ENCODE data around the gene NEK4.

Gene NEK4

DNA sequence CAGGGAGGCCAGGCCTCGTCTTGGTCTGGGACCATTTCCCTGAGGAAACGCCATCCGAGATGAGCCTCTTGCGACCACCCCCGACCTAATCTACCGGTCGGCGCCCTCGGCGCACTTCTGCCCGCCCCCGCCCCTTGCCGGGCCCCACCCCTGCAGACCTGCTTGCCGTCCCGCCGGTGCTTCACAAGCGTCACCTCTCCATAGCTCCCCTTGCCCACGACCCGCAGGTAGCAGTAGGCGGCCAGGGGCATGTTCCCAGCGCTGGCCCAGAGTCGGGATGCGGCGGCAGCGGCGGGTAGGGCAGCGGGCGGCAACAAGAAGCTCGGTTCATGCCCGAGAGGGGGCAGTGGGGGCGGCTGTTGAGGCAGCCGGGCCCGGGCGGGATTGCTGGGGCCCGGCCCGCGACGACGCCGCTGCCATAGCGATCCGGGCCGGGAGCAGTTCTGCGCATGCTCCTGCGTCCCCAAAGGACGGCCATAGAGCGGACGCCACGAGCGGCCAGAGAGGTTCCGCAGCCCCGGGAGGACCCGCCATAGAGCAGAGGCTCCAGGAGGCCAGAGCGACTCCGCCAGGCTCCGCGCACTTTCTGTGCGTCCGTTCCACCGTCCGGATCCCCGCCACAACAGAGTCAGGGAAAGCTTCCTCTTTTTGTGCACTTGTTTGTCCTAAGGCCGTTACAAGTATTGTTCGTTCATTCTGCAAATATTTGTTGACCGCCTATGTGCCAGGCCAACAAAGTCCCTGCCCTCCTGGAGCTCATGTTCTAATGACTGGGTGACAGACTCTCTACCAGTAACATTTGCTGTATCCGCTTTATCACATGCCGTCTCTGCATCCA lies at the start of gene NEK4:
Gene NEK4, minus strand, starts transcription at position 445 of the 838 bp plus-strand sequence. Its CDS starts 194 bp downstream, at position 251.
- peak; percentile 55 to 75 for DNase-seq (ENCODE audit: low read depth in 2 of 2, low spot score in 1 of 2)

DNA sequence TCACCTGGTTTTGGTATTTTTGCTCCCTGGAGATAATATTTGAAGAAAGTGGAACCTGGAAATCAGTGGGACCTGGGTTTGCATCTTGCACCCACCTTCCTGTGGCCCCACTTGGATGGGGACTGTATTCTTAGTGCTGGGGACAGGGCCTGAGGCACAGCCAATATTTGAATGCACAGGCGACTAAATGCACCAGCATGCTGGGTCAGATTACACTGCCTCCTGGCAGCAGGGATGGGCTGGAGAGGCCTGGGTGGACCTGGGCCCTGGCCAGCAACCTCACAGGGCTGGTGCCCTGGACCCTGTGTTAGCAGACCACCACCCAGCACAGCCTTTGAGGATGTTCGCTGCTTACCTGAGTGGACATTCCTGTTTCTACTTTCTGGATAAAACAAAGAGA lies 49.2 kb upstream of the NEK4 start:
- DNase-seq (ENCODE audit: low read depth in 2 of 2, low spot score in 1 of 2): no peak

- no peak for DNase-seq (ENCODE audit: low read depth in 2 of 2, low spot score in 1 of 2)
These were observed 47.1 kb upstream of the NEK4 start for GRCh38 chr3:52817860-52818259.

DNA sequence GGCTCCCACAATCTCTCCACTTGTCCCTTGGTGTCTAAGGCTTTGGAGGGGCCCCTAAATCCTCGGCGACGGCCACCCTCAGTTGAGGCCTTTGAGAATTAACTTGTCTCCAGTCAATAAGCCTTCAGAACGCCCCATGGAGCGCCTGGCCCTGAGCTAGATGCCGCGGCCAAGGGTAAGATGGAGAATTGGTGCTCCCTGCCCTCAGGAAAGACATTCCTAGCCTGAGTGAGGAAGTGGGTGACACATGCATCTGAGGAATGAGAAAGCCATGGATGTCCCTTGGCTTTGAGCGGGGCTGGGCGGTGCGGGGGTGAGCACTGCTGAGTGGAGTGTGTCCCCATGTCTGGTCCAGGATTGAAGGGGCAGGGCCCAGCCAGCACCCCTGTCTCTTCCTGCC lies 46.5 kb upstream of the NEK4 start:
- DNase-seq (ENCODE audit: low read depth in 2 of 2, low spot score in 1 of 2): no peak

DNA sequence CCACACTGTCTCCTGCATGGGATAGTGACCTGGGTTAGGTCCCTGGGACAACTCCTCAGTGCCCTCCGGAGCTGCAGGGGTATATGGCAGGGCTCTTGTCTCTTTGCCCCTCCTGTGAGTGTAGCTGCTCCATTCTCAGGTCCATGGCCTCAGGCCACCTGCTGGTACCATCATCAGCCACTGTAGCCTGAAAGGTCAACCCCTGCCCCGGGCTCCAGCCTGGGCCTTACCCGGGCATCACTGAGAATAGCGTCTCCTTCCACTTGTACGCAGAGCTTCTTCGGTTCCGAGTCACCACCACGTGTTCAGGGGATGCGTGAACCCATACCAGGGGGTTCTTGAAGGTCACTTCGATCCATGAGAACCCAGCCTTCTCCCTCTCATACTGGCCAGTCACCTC lies 45.9 kb upstream of the NEK4 start:
- DNase-seq (ENCODE audit: low read depth in 2 of 2, low spot score in 1 of 2): no peak

DNA sequence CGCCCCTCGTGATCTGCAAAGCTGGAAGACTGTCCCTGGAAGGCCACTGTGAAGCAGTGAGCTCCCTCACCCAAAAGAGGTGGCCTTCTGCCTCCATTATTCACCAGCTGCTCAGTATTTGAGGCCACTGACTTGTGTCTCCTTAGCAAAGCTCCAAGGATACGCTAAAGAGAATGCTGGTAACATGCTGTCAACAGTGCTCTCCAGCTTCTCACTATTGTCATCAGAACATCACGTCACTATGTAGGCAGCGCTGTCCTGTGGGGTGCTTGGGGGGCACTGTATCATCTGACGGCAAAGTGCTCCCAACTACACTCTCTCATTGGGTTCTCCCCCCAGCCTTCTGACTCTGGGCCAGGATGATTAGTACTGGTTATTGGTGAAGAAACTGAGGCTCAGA lies 45.5 kb upstream of the NEK4 start:
- DNase-seq (ENCODE audit: low read depth in 2 of 2, low spot score in 1 of 2): no peak

DNA sequence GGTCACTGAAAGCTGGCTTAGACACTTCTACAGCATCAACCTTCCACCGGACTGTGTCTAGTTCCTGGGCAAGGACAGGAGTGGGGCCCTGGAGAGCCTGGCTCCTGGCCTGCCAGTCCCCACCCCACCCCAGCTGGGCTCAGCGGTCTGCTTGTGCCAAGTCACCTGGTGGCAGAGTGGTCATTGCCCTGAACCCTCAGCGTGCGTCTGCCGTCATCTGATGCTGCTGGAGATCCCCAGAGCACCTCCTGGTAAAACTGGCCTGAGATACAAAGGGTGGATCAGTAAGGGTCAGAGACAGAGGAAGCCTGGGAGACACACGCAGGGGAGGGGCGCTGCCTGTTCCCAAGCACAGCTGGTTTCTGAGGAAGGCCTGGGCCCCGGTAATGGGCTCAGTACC lies 43.1 kb upstream of the NEK4 start:
- DNase-seq (ENCODE audit: low read depth in 2 of 2, low spot score in 1 of 2): no peak

- no peak for DNase-seq (ENCODE audit: low read depth in 2 of 2, low spot score in 1 of 2)
These were observed 40.8 kb upstream of the NEK4 start for GRCh38 chr3:52811452-52812011.

- no peak for DNase-seq (ENCODE audit: low read depth in 2 of 2, low spot score in 1 of 2)
These were observed 40.2 kb upstream of the NEK4 start for GRCh38 chr3:52810923-52811322.

GRCh38 chr3:52809662-52810377 lies 39.1 kb upstream of the NEK4 start:
- no peak for DNase-seq (ENCODE audit: low read depth in 2 of 2, low spot score in 1 of 2)

DNA sequence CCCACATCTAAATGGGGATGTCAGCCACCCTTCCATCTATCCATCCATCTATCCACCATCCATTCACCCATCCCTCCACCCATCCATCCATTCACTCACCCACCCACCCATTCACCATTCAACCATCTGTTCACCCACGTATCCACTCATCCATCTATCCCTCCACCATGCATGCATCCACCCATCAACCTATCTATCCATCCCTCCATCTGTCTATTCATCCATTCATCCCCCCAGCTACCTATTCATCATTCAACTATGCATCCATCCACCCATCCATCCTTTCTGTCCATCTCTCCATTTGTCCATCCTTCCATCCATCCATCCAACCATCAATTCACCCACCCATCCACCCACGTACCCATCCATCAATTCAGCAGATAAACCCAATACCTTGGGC lies 38.4 kb upstream of the NEK4 start:
- DNase-seq (ENCODE audit: low read depth in 2 of 2, low spot score in 1 of 2): no peak

GRCh38 chr3:52805270-52806039 lies 34.7 kb upstream of the NEK4 start:
- DNase-seq (ENCODE audit: low read depth in 2 of 2, low spot score in 1 of 2): no peak

DNA sequence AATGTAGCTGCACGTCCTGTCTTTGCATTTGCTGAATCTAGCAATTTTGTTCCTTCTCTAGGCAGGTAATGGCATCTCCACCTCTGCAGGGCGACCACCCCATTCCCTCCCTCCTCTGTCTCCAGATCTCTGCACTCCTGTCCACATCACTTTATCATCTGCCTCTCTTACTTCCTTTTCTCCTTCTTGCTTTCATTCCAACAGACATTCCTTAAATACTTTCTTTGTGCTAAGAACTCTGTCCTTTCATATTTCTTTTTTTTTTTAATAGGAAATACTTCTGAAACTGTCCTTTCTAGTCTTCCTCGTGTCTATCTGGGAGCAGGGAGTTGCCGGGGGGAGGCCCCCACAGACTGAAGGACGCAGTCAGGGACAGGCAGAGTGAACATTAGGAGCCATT lies 31.1 kb upstream of the NEK4 start:
- DNase-seq (ENCODE audit: low read depth in 2 of 2, low spot score in 1 of 2): no peak

- DNase-seq (ENCODE audit: low read depth in 2 of 2, low spot score in 1 of 2): no peak
These were observed 29.3 kb upstream of the NEK4 start for GRCh38 chr3:52800079-52800478.

DNA sequence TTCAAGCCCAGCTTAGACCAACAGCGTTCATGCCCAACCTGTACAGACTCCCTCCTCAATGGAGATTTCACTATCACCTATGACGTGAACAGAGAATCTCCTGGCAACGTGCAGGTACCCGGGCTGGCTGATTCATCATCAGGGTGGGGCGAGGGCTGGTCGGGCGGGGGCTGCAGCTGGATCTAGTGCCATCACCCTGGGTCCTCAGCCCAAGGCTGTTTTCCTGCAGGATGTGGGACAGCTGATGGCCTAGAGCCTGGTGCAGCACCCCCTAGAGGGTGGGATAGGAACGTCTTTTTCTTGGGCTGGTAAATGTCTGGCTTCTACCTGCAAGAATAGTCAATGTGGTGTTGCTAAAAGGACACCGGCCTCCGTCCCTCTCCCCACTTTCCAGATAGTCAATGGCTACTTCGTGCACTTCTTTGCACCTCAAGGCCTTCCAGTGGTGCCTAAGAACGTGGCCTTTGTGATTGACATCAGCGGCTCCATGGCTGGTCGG lies 28.3 kb upstream of the NEK4 start:
- DNase-seq (ENCODE audit: low read depth in 2 of 2, low spot score in 1 of 2): no peak

- DNase-seq (ENCODE audit: low read depth in 2 of 2, low spot score in 1 of 2): no peak
These were observed 27.7 kb upstream of the NEK4 start for GRCh38 chr3:52798376-52798977.

DNA sequence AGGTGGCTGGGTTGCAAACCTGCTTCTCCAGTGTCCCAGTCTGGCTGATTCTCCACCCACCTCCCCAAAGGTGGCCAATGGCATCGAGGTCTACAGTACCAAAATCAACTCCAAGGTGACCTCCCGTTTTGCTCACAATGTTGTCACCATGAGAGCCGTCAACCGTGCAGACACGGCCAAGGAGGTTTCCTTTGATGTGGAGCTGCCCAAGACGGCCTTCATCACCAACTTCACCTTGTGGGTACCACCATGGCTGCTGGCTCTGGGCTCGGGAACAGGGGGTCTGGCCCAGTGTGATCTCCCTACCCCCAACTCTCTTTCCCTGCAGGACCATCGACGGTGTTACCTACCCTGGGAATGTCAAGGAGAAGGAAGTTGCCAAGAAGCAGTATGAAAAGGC lies 25.7 kb upstream of the NEK4 start:
- DNase-seq (ENCODE audit: low read depth in 2 of 2, low spot score in 1 of 2): no peak

GRCh38 chr3:52795298-52795900 lies 24.7 kb upstream of the NEK4 start:
- no peak for DNase-seq (ENCODE audit: low read depth in 2 of 2, low spot score in 1 of 2)

- no peak for DNase-seq (ENCODE audit: low read depth in 2 of 2, low spot score in 1 of 2)
These were observed 23.9 kb upstream of the NEK4 start, which contains the start of gene ITIH3 for GRCh38 chr3:52794612-52795099. ITIH3 (plus strand) TSS chr3:52794796; CDS start chr3:52794804, 8 bp downstream.

All from stimulated activated CD8-positive, alpha-beta memory T cell treated with anti-CD3 and anti-CD28 coated beads, Interleukin-4, amount 100 ng/mL, for 4 hours (primary cell).